Measurements from ENCODE around the gene YBX2.
"Not testable (repeated sequence)": the region's sequence is repeated elsewhere in the genome, so short reads cannot be mapped to it uniquely, and the experiment has no call there.

Gene YBX2

GRCh38 chr17:7335765-7336164 lies 41.3 kb upstream of the YBX2 start:
- CTCF ChIA-PET: interaction anchor here (0.5 to 1.9 kb wide), 8 partner anchors 10 to 344 kb away, joined by 3 to 7 read pairs (median 4); no protein-coding TSS in a partner anchor
- H3K4me3 ChIP-seq (ENCODE audit: low read depth, low read length); H3K4me1 ChIP-seq (ENCODE audit: control insufficient read depth, insufficient read depth, low read length); H3K9me3 ChIP-seq (ENCODE audit: control insufficient read depth, insufficient read depth, low read depth, low read length); H3K27ac ChIP-seq (ENCODE audit: extremely low read depth, low read depth, low read length); H3K36me3 ChIP-seq (ENCODE audit: control insufficient read depth in 2 of 2, insufficient read depth in 1 of 2, low read length in 2 of 2): not testable (repeated sequence)
- POLR2A ChIA-PET: interaction anchor here (1.1 kb wide), 1 partner anchor 25 kb away, joined by 3 read pairs; no protein-coding TSS in a partner anchor

- Histone ChIP-seq H3K36me3 (ENCODE audit: control insufficient read depth in 2 of 2, insufficient read depth in 1 of 2, low read length in 2 of 2) (no peaks in the 10 kb centered on the region), H3K4me1 (ENCODE audit: control insufficient read depth, insufficient read depth, low read length) (0 out of 2 replicates have a peak, but pooled peaks cover 3% of the 10 kb centered on the region), H3K27ac (ENCODE audit: extremely low read depth, low read depth, low read length) (no peak overlapping the region), H3K4me3 (ENCODE audit: low read depth, low read length) (no peak overlapping the region), H3K9me3 (ENCODE audit: control insufficient read depth, insufficient read depth, low read depth, low read length) (no peaks in the 10 kb centered on the region)
- TF ChIP-seq SCRT1 (tag by site-specific recombination; IDR thresholded peaks at IDR 0.05; ENCODE audit: borderline replicate concordance) (peak; percentile 80; the same call in 1 of the 2 replicates), ZNF354C (tag by site-specific recombination; IDR thresholded peaks at IDR 0.05; ENCODE audit: borderline replicate concordance, low read depth) (no peak), SCRT2 (tag by site-specific recombination; IDR thresholded peaks at IDR 0.05) (peak; percentile 95)
- ChIA-PET CTCF (interaction anchor here (0.7 to 1.9 kb wide), 5 partner anchors 10 to 55 kb away, joined by 3 to 7 read pairs (median 5); no protein-coding TSS in a partner anchor), POLR2A (interaction anchor here (1.2 kb wide), 1 partner anchor 10 kb away, joined by 3 read pairs; no protein-coding TSS in a partner anchor)
Observed at GRCh38 chr17:7334938-7335538, 40.6 kb upstream of the YBX2 start.

- CTCF ChIA-PET; POLR2A ChIA-PET; H3K4me3 ChIP-seq (ENCODE audit: low read depth, low read length): not testable (repeated sequence)
Observed at GRCh38 chr17:7332600-7333069, 38.2 kb upstream of the YBX2 start.

GRCh38 chr17:7332111-7332510 lies 37.7 kb upstream of the YBX2 start:
- no peaks in the 10 kb centered on the region for H3K9me3 ChIP-seq (ENCODE audit: control insufficient read depth, insufficient read depth, low read depth, low read length)
- no peak overlapping the region for H3K4me3 ChIP-seq (ENCODE audit: low read depth, low read length)
- no peak overlapping the region for H3K27ac ChIP-seq (ENCODE audit: extremely low read depth, low read depth, low read length)
- peaks cover 9% of the 10 kb centered on the region for H3K4me1 ChIP-seq (ENCODE audit: control insufficient read depth, insufficient read depth, low read length)
- ChIA-PET CTCF (no interaction called here), POLR2A (no interaction called here)
- peaks cover 0 to 2% of the 10 kb centered on the region in 2 experiments; a peak in 1 of 3 replicates for H3K36me3 ChIP-seq (ENCODE audit: control insufficient read depth in 2 of 2, insufficient read depth in 1 of 2, low read length in 2 of 2)
- no peak for TF ChIP-seq ZBTB20 (tag by site-specific recombination; IDR thresholded peaks at IDR 0.05)
- TF ChIP-seq ZFP41 (tag by site-specific recombination; IDR thresholded peaks at IDR 0.05; ENCODE audit: borderline replicate concordance): no peak
- no peak for TF ChIP-seq ZBTB48 (tag by site-specific recombination; IDR thresholded peaks at IDR 0.05)
- TF ChIP-seq ZNF214 (tag by site-specific recombination; IDR thresholded peaks at IDR 0.05; ENCODE audit: borderline replicate concordance): no peak
- no peak for TF ChIP-seq ZNF518A (tag by site-specific recombination; conservative IDR thresholded peaks at IDR 0.05; ENCODE audit: low read depth)
- TF ChIP-seq ZNF24 (tag by site-specific recombination; IDR thresholded peaks at IDR 0.05): no peak

More at GRCh38 chr17:7332600-7333069, 38.2 kb upstream of the YBX2 start:
- H3K36me3 ChIP-seq (ENCODE audit: control insufficient read depth in 2 of 2, insufficient read depth in 1 of 2, low read length in 2 of 2); H3K9me3 ChIP-seq (ENCODE audit: control insufficient read depth, insufficient read depth, low read depth, low read length); H3K27ac ChIP-seq (ENCODE audit: extremely low read depth, low read depth, low read length); H3K4me1 ChIP-seq (ENCODE audit: control insufficient read depth, insufficient read depth, low read length): not testable (repeated sequence)

Data from HEK293 (cell line).